Anterior cingulate cortex (tissue), 58 donors: ENCODE measurements around the gene EDN2.

Experiments
- DNase-seq, 58 donors: peaks; one replicate each; lab custom pipeline; 2025; lab: John Stamatoyannopoulos, UW

Gene EDN2

DNA sequence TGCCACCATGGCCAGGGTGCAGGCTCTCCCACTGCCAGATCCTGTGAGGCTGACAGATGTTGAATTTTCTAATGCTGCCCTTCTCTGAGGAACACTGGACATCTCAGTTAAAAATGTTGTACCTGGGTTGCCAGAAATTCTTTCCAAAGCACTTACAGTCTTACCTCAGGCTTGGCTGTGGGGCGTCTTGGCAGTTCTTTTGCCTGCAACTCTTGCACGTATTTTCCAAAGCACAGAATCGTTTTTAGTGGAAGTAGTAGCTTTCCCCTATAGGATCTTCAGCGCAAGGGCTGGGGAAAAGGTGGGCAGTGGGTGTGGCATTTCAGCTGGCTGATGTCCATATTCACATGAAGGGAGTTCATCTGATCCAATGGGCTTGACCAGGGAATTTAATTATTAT, 53.9 kb downstream of the EDN2 start:
- DNase-seq: no peak

- no peak for DNase-seq
Observed at GRCh38 chr1:41430069-41430468, 54.4 kb downstream of the EDN2 start.

- no peak for DNase-seq
Observed at GRCh38 chr1:41429641-41430035, 54.8 kb downstream of the EDN2 start.
